Measurements from ENCODE around the gene PTPRK. TPM values are rescaled to one million over a fixed set of nuclear protein-coding genes. Genes with fewer than 3 reads are reported as not detected.

PTPRK gene
- total RNA-seq, 1 donor from 2014 or later: 72.5 TPM

- no peak for DNase-seq (ENCODE audit: extremely low read depth, low read depth, low spot score)
These were observed 412.7 kb downstream of the PTPRK start for GRCh38 chr6:128107682-128108081.

GRCh38 chr6:128099571-128100197 lies 420.7 kb downstream of the PTPRK start:
- DNase-seq (ENCODE audit: extremely low read depth, low read depth, low spot score): no peak

GRCh38 chr6:128098000-128098581 lies 422.3 kb downstream of the PTPRK start:
- DNase-seq (ENCODE audit: extremely low read depth, low read depth, low spot score): no peak

- no peak for DNase-seq (ENCODE audit: extremely low read depth, low read depth, low spot score)
These were observed 423.4 kb downstream of the PTPRK start for GRCh38 chr6:128097009-128097408.

- DNase-seq (ENCODE audit: extremely low read depth, low read depth, low spot score): no peak
These were observed 425.0 kb downstream of the PTPRK start for GRCh38 chr6:128095362-128095761.

GRCh38 chr6:128079021-128079420 lies 441.4 kb downstream of the PTPRK start:
- DNase-seq (ENCODE audit: extremely low read depth, low read depth, low spot score): no peak

- DNase-seq (ENCODE audit: extremely low read depth, low read depth, low spot score): no peak
These were observed 442.1 kb downstream of the PTPRK start for GRCh38 chr6:128078276-128078675.

GRCh38 chr6:128076843-128077242 lies 443.6 kb downstream of the PTPRK start:
- no peak for DNase-seq (ENCODE audit: extremely low read depth, low read depth, low spot score)

GRCh38 chr6:128074567-128074966 lies 445.8 kb downstream of the PTPRK start:
- DNase-seq (ENCODE audit: extremely low read depth, low read depth, low spot score): no peak

- no peak for DNase-seq (ENCODE audit: extremely low read depth, low read depth, low spot score)
These were observed 447.0 kb downstream of the PTPRK start for GRCh38 chr6:128073389-128073788.

GRCh38 chr6:128071212-128071611 lies 449.2 kb downstream of the PTPRK start:
- no peak for DNase-seq (ENCODE audit: extremely low read depth, low read depth, low spot score)

- no peak for DNase-seq (ENCODE audit: extremely low read depth, low read depth, low spot score)
These were observed 450.0 kb downstream of the PTPRK start for GRCh38 chr6:128070406-128070805.

- DNase-seq (ENCODE audit: extremely low read depth, low read depth, low spot score): no peak
These were observed 451.2 kb downstream of the PTPRK start for GRCh38 chr6:128069188-128069587.

- DNase-seq (ENCODE audit: extremely low read depth, low read depth, low spot score): no peak
These were observed 452.3 kb downstream of the PTPRK start for GRCh38 chr6:128068119-128068479.

GRCh38 chr6:128067446-128068118 lies 452.8 kb downstream of the PTPRK start:
- DNase-seq (ENCODE audit: extremely low read depth, low read depth, low spot score): no peak

GRCh38 chr6:128065072-128065471 lies 455.3 kb downstream of the PTPRK start:
- no peak for DNase-seq (ENCODE audit: extremely low read depth, low read depth, low spot score)

- DNase-seq (ENCODE audit: extremely low read depth, low read depth, low spot score): no peak
These were observed 455.9 kb downstream of the PTPRK start for GRCh38 chr6:128064540-128064895.

- DNase-seq (ENCODE audit: extremely low read depth, low read depth, low spot score): no peak
These were observed 456.4 kb downstream of the PTPRK start for GRCh38 chr6:128063850-128064539.

GRCh38 chr6:128062882-128063603 lies 457.4 kb downstream of the PTPRK start:
- DNase-seq (ENCODE audit: extremely low read depth, low read depth, low spot score): no peak

GRCh38 chr6:128057946-128058345 lies 462.5 kb downstream of the PTPRK start:
- DNase-seq (ENCODE audit: extremely low read depth, low read depth, low spot score): no peak

- no peak for DNase-seq (ENCODE audit: extremely low read depth, low read depth, low spot score)
These were observed 462.9 kb downstream of the PTPRK start for GRCh38 chr6:128057541-128057940.

Measured in glomerular endothelial cell (primary cell).